COLO668 (cell line): ENCODE results near the gene PLSCR3.

ENCODE experiments used
- DNase-seq: peaks from one replicate; lab custom pipeline; 2025; ENCODE audit not compliant: unreplicated experiment; lab: John Stamatoyannopoulos, UW

The PLSCR3 gene

GRCh38 chr17:7394452-7395191 lies at the start of gene PLSCR3:
PLSCR3 (minus strand) TSS chr17:7394525; CDS start chr17:7394110, 415 bp downstream.
- peak; percentile 74 for DNase-seq

GRCh38 chr17:7443499-7444485 lies 49.5 kb upstream of the PLSCR3 start:
- no peak for DNase-seq

- DNase-seq, result no peak
Observed at GRCh38 chr17:7442142-7442541, 47.8 kb upstream of the PLSCR3 start.

GRCh38 chr17:7441266-7441665 lies 46.9 kb upstream of the PLSCR3 start:
- no peak for DNase-seq

- no peak for DNase-seq
Observed at GRCh38 chr17:7440834-7441195, 46.5 kb upstream of the PLSCR3 start.

- peak; percentile 23 for DNase-seq
Observed at GRCh38 chr17:7440113-7440833, 45.9 kb upstream of the PLSCR3 start.

GRCh38 chr17:7439462-7440112 lies 45.3 kb upstream of the PLSCR3 start, which contains the start of gene FGF11:
FGF11 (plus strand) TSS chr17:7439512; CDS start chr17:7439621, 109 bp downstream.
- no peak for DNase-seq

GRCh38 chr17:7438656-7439460 lies 44.5 kb upstream of the PLSCR3 start:
- no peak for DNase-seq

- DNase-seq, result no peak
Observed at GRCh38 chr17:7437950-7438614, 43.8 kb upstream of the PLSCR3 start.

GRCh38 chr17:7437369-7437863 lies 43.1 kb upstream of the PLSCR3 start:
- DNase-seq, result no peak

GRCh38 chr17:7436556-7437368 lies 42.4 kb upstream of the PLSCR3 start:
- DNase-seq, result peak; percentile 41

- peak; percentile 36 for DNase-seq
Observed at GRCh38 chr17:7435676-7436555, 41.6 kb upstream of the PLSCR3 start.

- DNase-seq, result no peak
Observed at GRCh38 chr17:7432296-7432695, 38.0 kb upstream of the PLSCR3 start.

- no peak for DNase-seq
Observed at GRCh38 chr17:7431231-7431630, 36.9 kb upstream of the PLSCR3 start.

- no peak for DNase-seq
Observed at GRCh38 chr17:7429722-7430121, 35.4 kb upstream of the PLSCR3 start.

- no peak for DNase-seq
Observed at GRCh38 chr17:7428557-7428956, 34.2 kb upstream of the PLSCR3 start, which contains the start of gene SPEM3. SPEM3 (plus strand) TSS chr17:7428857; CDS start chr17:7428903, 46 bp downstream.

GRCh38 chr17:7427549-7427948 lies 33.2 kb upstream of the PLSCR3 start:
- no peak for DNase-seq
